Measurements from ENCODE around the gene KCND2.
"Not testable (repeated sequence)": the region's sequence is repeated elsewhere in the genome, so short reads cannot be mapped to it uniquely, and the experiment has no call there.

Gene KCND2

GRCh38 chr7:120272701-120273475, at the start of gene KCND2:
Gene KCND2, plus strand, starts transcription at chr7:120273175.
- no peak for DNase-seq (ENCODE audit: insufficient read length, low spot score)
- no peak for FAIRE-seq

DNA sequence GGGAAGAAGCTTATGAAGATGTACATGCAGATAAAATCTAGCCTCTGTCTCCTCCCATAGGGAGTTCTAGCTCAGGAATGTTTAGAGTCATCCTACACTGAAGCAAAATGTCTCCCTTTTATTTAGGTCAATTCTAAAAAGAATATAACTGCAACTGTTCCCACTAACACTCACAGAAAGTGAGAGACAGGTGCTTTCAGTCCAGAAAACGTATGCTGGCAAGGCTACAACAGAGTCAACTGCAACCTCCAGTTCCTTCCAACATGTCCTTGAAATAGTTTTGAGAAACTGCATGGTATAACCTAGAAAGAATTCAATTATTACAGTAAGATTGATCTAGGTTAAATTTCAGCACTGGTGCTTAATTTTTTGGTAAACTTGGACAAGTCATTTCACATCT, 46.8 kb upstream of the KCND2 start:
- FAIRE-seq (no peak), DNase-seq (ENCODE audit: insufficient read length, low spot score) (no peak)

- no peak for FAIRE-seq
Observed at GRCh38 chr7:120227255-120227654, 45.7 kb upstream of the KCND2 start.

GRCh38 chr7:120229084-120229483, 43.9 kb upstream of the KCND2 start:
- FAIRE-seq: no peak
- no peak for DNase-seq (ENCODE audit: insufficient read length, low spot score)

More at GRCh38 chr7:120227255-120227654, 45.7 kb upstream of the KCND2 start:
- no peak for DNase-seq (ENCODE audit: insufficient read length, low spot score)

DNA sequence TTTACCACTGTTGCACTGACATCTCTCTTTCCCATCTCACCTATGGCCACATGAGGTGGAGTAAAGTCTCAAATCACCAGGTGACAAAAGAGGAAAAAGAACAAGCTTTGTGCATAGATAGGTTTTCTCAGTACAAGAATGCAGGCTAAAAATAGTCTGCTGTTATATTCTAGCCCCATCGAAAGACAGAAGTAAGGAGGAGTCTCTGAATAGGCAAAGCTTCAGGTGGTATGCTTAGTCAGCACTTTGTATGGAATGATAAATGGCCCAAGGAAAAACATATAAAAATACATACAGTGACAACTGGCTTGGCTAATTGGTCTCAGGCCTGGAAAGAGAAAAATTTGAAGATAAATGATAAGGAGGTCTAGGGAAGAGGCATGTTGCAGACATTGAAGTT, 39.6 kb upstream of the KCND2 start:
- no peak for FAIRE-seq
- no peak for DNase-seq (ENCODE audit: insufficient read length, low spot score)

GRCh38 chr7:120240350-120240749, 32.6 kb upstream of the KCND2 start:
- FAIRE-seq; DNase-seq (ENCODE audit: insufficient read length, low spot score): not testable (repeated sequence)

DNA sequence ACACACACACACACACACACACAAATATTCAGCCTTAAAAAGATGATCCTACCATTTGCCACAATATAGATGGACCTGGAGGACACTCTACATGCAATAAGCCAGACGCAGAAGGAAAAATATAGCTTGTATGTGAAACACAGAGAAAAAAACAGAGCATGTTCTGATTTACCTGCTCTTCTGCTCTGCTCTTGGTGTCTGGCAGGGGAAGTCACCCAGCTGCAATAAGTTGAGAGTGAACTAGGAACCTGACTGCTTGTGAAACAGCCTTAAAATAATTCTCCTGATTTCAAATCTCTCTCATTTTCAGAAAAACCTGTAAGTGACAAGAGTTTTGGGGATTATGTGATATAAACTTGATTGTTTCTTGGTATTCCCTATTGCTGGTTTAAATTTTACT, 31.0 kb upstream of the KCND2 start:
- no peak for DNase-seq (ENCODE audit: insufficient read length, low spot score)

GRCh38 chr7:120254845-120255244, 18.1 kb upstream of the KCND2 start:
- FAIRE-seq (no peak), DNase-seq (ENCODE audit: insufficient read length, low spot score) (no peak)

More for the DNA sequence above, 31.0 kb upstream of the KCND2 start:
- no peak for FAIRE-seq

- FAIRE-seq (no peak), DNase-seq (ENCODE audit: insufficient read length, low spot score) (no peak)
Observed at GRCh38 chr7:120256344-120257070, 16.5 kb upstream of the KCND2 start.

- no peak for FAIRE-seq
Observed at GRCh38 chr7:120259386-120259785, 13.6 kb upstream of the KCND2 start.

GRCh38 chr7:120260111-120260510, 12.9 kb upstream of the KCND2 start:
- no peak for FAIRE-seq
- DNase-seq (ENCODE audit: insufficient read length, low spot score): no peak

More at GRCh38 chr7:120259386-120259785, 13.6 kb upstream of the KCND2 start:
- DNase-seq (ENCODE audit: insufficient read length, low spot score): no peak

DNA sequence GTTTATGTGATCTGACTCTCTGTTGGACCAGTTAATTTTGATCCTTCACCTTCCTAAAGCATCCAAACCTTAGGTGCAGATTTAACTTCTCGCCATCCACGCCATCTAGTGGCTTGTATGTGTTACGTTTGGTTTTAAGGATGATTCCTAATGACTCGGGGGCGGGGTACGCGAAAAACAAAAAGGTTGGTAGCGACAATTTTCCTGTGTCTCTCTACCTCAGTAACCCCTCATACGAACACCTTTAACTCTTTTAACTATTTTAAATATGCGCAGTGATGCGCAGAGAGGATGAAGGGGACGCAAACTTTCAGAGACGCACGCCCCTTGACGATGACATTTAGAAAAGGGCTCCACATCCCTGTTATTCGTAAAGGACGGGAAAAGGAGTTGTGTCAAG, 714 bp upstream of the KCND2 start:
- FAIRE-seq: no peak
- DNase-seq (ENCODE audit: insufficient read length, low spot score): peak; percentile 12

DNA sequence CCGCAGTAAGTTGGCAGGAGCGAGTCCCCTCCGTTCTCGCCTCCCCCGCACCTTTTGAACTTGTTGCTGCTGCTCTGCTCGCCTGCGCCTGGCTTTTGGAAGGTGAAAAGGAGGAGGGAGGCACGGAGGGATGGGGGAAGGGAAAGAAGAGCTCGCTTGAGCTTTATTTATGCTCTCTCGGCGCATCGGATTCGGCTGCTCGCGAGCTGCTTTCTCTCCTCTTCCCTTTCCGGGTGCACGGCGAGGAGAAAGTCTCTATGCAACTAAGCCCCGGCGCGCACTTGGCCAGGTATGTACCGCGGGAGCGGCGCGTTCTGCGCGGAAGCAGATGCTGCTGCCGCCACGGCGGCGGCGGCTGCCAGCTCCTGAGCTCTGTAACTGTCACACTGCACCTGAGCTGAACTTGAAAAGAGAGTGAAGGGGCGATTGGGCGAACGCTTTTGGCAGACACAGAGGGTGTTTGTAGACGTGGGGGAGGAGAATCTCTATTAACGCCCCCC, 551 bp downstream of the KCND2 start:
- no peak for DNase-seq (ENCODE audit: insufficient read length, low spot score)
- FAIRE-seq: no peak

DNA sequence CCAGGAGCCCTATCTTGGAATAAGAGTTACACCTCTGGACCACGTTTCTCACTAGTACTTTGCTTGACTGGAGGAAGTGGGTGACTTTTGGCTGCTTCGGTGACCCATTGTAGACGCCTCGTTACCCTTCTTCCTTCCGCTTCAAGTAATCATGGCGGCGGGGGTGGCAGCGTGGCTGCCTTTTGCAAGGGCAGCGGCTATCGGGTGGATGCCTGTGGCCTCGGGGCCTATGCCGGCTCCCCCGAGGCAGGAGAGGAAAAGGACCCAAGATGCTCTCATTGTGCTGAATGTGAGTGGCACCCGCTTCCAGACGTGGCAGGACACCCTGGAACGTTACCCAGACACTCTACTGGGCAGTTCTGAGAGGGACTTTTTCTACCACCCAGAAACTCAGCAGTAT, 1.5 kb downstream of the KCND2 start:
- no peak for DNase-seq (ENCODE audit: insufficient read length, low spot score)
- no peak for FAIRE-seq

DNA sequence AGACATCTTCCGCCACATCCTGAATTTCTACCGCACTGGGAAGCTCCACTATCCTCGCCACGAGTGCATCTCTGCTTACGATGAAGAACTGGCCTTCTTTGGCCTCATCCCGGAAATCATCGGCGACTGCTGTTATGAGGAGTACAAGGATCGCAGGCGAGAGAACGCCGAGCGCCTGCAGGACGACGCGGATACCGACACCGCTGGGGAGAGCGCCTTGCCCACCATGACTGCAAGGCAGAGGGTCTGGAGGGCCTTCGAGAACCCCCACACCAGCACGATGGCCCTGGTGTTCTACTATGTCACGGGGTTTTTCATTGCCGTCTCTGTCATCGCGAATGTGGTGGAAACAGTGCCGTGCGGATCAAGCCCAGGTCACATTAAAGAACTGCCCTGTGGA, 1.9 kb downstream of the KCND2 start:
- DNase-seq (ENCODE audit: insufficient read length, low spot score) (no peak), FAIRE-seq (no peak)

DNA sequence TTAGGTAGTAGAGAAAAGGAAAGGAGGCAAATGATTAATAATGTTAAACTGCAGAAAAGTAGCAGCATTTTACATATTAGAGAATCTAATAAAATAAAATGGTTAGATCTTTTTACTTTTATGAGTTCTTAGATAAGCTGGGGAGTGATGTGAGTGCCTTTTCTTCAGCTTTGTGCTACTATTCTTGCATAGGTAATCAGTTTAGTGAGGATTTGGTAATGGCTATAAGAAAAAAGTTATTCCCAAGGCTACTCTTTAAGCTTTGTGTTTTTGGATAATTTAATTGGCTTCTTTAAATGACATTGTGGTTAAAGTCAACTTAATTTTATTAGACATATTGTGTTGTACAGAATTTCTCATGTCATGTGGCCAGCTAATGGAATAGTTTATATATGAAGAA, 3.7 kb downstream of the KCND2 start:
- FAIRE-seq (no peak), DNase-seq (ENCODE audit: insufficient read length, low spot score) (no peak)

GRCh38 chr7:120278773-120279172, 5.8 kb downstream of the KCND2 start:
- FAIRE-seq (no peak), DNase-seq (ENCODE audit: insufficient read length, low spot score) (no peak)

DNA sequence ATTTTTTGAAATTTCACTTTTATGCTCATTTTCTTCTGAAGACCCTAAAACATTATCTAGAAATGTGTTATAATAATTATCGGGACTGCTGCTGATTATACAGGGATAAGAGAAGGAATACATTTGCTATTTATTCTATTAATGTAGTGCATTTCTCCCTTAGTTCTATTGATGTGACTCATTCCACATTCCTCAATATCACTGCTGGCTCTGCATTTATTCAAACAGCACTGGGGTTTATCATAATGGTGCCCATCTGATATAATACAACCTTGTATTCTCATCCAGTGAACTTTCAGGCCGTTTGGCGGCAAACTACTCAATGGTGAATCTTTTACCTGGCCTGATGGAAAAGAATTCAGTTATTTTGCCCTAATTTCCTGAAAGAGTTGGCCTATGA, 7.8 kb downstream of the KCND2 start:
- DNase-seq (ENCODE audit: insufficient read length, low spot score) (no peak), FAIRE-seq (no peak)

GRCh38 chr7:120293027-120293426, 20.1 kb downstream of the KCND2 start:
- FAIRE-seq: no peak

DNA sequence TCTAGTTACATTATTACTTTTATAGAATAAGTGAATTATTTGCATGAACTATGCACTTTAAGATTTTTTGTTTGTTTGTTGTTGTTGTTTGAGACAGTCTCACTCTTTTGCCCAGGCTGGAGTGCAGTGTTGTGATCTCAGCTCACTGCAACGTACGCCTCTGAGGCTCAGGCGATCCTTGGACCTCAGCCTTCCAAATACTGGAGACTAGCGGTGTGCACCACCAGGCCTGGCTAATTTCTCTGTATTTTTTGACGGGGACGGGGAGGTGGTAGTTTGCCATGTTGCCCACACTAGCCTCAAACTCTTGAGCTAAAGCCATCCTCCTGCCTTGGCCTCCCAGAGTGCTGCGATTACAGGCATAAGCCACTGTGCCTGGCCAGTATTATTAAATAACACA, 29.2 kb downstream of the KCND2 start:
- DNase-seq (ENCODE audit: insufficient read length, low spot score) (no peak), FAIRE-seq (no peak)

More at GRCh38 chr7:120293027-120293426, 20.1 kb downstream of the KCND2 start:
- no peak for DNase-seq (ENCODE audit: insufficient read length, low spot score)

- no peak for FAIRE-seq
- DNase-seq (ENCODE audit: insufficient read length, low spot score): no peak
Observed at GRCh38 chr7:120303105-120303504, 30.1 kb downstream of the KCND2 start.

- no peak for FAIRE-seq
- DNase-seq (ENCODE audit: insufficient read length, low spot score): no peak
Observed at GRCh38 chr7:120304674-120305073, 31.7 kb downstream of the KCND2 start.

All from HTR-8/SVneo (cell line).